GM12878 (cell line): Measurements from ENCODE around the gene FBXL22. TPM values are rescaled to one million over a fixed set of nuclear protein-coding genes. Genes with fewer than 3 reads are reported as not detected.

Experiments
- ATAC-seq: fragments of 200-7000 bp; cut with Tn5 transposase; 3 replicates; pipeline ENCODE4 v1.9.1; 2020; ENCODE audit warnings: mild to moderate bottlenecking, moderate library complexity
- BruUV-seq: library from RNA; stranded (reverse); fragments of 400-500 nt; replicated peaks from 2 replicates; lab custom pipeline; 2021; lab: Mats Ljungman, UMichigan
- CTCF ChIA-PET: fragments of 300-600 bp; sonication (Branson Sonifier 250); formaldehyde crosslinking; extraction: SDS; loops from one replicate; lab custom pipeline; 2021; ENCODE audit warnings: inconsistent platforms; lab: Yijun Ruan, JAX
- POLR2A ChIA-PET: fragments of 350-600 bp; formaldehyde crosslinking; extraction: SDS; loops from one replicate; lab custom pipeline; 2021; ENCODE audit warnings: inconsistent platforms; lab: Charles Lee
- RAD21 ChIA-PET: fragments of 300-600 bp; sonication (Branson Sonifier 250); formaldehyde crosslinking; loops from one replicate; lab custom pipeline; 2023; ENCODE audit warnings: antibody characterized with exemption; ENCODE audit not compliant: unreplicated experiment; lab: Charles Lee
- SMC1A ChIA-PET: fragments of 300-600 bp; sonication (Branson Sonifier 250); formaldehyde crosslinking; loops from one replicate; lab custom pipeline; 2023; ENCODE audit not compliant: unreplicated experiment, uncharacterized antibody; lab: Charles Lee
- DNase-seq: peaks from one replicate; pipeline ENCODE4 v3.0.0-alpha.2; 2011; ENCODE audit warnings: low read depth, low spot score
- FAIRE-seq: peaks from 3 replicates; lab custom pipeline; 2011; peaks lifted over from hg19 to GRCh38; lab: Jason Lieb, UNC
- H2AFZ ChIP-seq: 2 replicates; pipeline ENCODE4 v1.6.0; 2011; ENCODE audit warnings: low read depth, low read length, control low read depth; ENCODE audit not compliant: control insufficient read depth
- H3K27ac ChIP-seq: 2 replicates; pipeline ENCODE4 v1.5.1; 2011; ENCODE audit warnings: control low read depth; ENCODE audit not compliant: control insufficient read depth, insufficient read depth
- H3K27me3 ChIP-seq, 2 experiments: replicated peaks in 1 of 2; 2 replicates each; pipeline versions ENCODE4 v1.6.0 to v1.6.1; 2011; ENCODE audit warnings: low read length in 1 of 2; ENCODE audit not compliant: control insufficient read depth in 2 of 2, insufficient read depth in 2 of 2
- H3K36me3 ChIP-seq, 2 experiments: 2 replicates each; pipeline ENCODE4 v1.5.1; 2011; ENCODE audit warnings: low read length in 1 of 2; ENCODE audit not compliant: control insufficient read depth in 2 of 2, insufficient read depth in 2 of 2
- H3K4me1 ChIP-seq: 2 replicates; pipeline ENCODE4 v1.6.1; 2011; ENCODE audit warnings: mild to moderate bottlenecking, low read length, moderate library complexity, mixed read lengths; ENCODE audit not compliant: control insufficient read depth, insufficient read depth
- H3K4me2 ChIP-seq: 2 replicates; pipeline ENCODE4 v1.6.0; 2011; ENCODE audit warnings: control low read depth; ENCODE audit not compliant: control insufficient read depth, insufficient read depth
- H3K4me3 ChIP-seq: fragments of 200-600 bp; sonication (generic); 2 replicates; pipeline ENCODE4 v1.5.1; 2016
- H3K79me2 ChIP-seq: 2 replicates; pipeline ENCODE4 v1.6.0; 2011; ENCODE audit warnings: low read length; ENCODE audit not compliant: control insufficient read depth, insufficient read depth
- H3K9ac ChIP-seq: 2 replicates; pipeline ENCODE4 v1.8.0; 2011; ENCODE audit warnings: low read length, control low read depth, mixed read lengths; ENCODE audit not compliant: control insufficient read depth, insufficient read depth
- H3K9me3 ChIP-seq: replicated peaks from 3 replicates; pipeline ENCODE4 v1.5.1; 2011; ENCODE audit warnings: mild to moderate bottlenecking, low read length; ENCODE audit not compliant: control insufficient read depth, insufficient read depth
- H4K20me1 ChIP-seq: 2 replicates; pipeline ENCODE4 v1.6.0; 2011; ENCODE audit not compliant: control insufficient read depth, insufficient read depth
- CBFB ChIP-seq: IDR thresholded peaks from 2 replicates; pipeline ENCODE4 v1.6.1; 2016; ENCODE audit warnings: antibody characterized with exemption, low read depth
- CREB1 ChIP-seq: IDR thresholded peaks from 2 replicates; pipeline ENCODE4 v1.6.1; 2012; ENCODE audit warnings: low read depth, mild to moderate bottlenecking, inconsistent platforms
- CREM ChIP-seq: IDR thresholded peaks from 2 replicates; pipeline ENCODE4 v1.6.1; 2014; ENCODE audit warnings: antibody characterized with exemption, low read depth
- EGR1 ChIP-seq, 2 experiments: IDR thresholded peaks; 1 replicate in 1 of 2; 2 replicates in 1 of 2; pipeline ENCODE4 v1.6.1; 2011 to 2012; ENCODE audit warnings: low read depth in 2 of 2, low read length in 2 of 2, borderline replicate concordance in 1 of 2, mild to moderate bottlenecking in 1 of 2, moderate library complexity in 1 of 2
- FOXK2 ChIP-seq: fragments of 450-650 bp; IDR thresholded peaks from 2 replicates; pipeline ENCODE4 v1.6.1; 2017; ENCODE audit warnings: mild to moderate bottlenecking, moderate library complexity
- GABPA ChIP-seq: IDR thresholded peaks from 2 replicates; pipeline ENCODE4 v1.6.1; 2014; ENCODE audit warnings: antibody characterized with exemption, low read depth, mild to moderate bottlenecking, inconsistent platforms
- GATAD2B ChIP-seq: fragments of 450-650 bp; conservative IDR thresholded peaks from 2 replicates; pipeline ENCODE4 v1.6.1; 2017; ENCODE audit warnings: low read depth, mild to moderate bottlenecking, moderate library complexity
- MTA2 ChIP-seq: fragments of 450-650 bp; IDR thresholded peaks from 2 replicates; pipeline ENCODE4 v1.6.1; 2016; ENCODE audit warnings: low read depth, mild to moderate bottlenecking, moderate library complexity
- NKRF ChIP-seq: fragments of 450-650 bp; conservative IDR thresholded peaks from 2 replicates; pipeline ENCODE4 v1.6.1; 2017; ENCODE audit warnings: mild to moderate bottlenecking, moderate library complexity
- NR2C2 ChIP-seq: IDR thresholded peaks from 2 replicates; pipeline ENCODE4 v1.6.1; 2011; ENCODE audit warnings: borderline replicate concordance, low read depth; ENCODE audit not compliant: control insufficient read depth, insufficient read length
- NR2F1 ChIP-seq: fragments of 450-650 bp; conservative IDR thresholded peaks from 2 replicates; pipeline ENCODE4 v1.6.1; 2017; ENCODE audit warnings: mild to moderate bottlenecking
- POU2F2 ChIP-seq: IDR thresholded peaks from 3 replicates; pipeline ENCODE4 v1.6.1; 2011; ENCODE audit warnings: low read depth, mild to moderate bottlenecking, low read length, borderline replicate concordance
- RAD21 ChIP-seq: IDR thresholded peaks from 2 replicates; pipeline ENCODE4 v1.6.1; 2011; ENCODE audit warnings: mild to moderate bottlenecking, low read depth, low read length, moderate library complexity; ENCODE audit not compliant: insufficient read depth
- RELA ChIP-seq: fragments of 450-650 bp; IDR thresholded peaks from 2 replicates; pipeline ENCODE4 v1.8.0; 2014; ENCODE audit warnings: borderline replicate concordance; ENCODE audit not compliant: partially characterized antibody
- RUNX3 ChIP-seq: IDR thresholded peaks from 2 replicates; pipeline ENCODE4 v1.6.1; 2012; ENCODE audit warnings: low read length, inconsistent platforms
- SMAD5 ChIP-seq: IDR thresholded peaks from 2 replicates; pipeline ENCODE4 v1.6.1; 2016; ENCODE audit warnings: antibody characterized with exemption, low read depth
- SREBF1 ChIP-seq: IDR thresholded peaks from 2 replicates; pipeline ENCODE4 v1.6.1; 2012; ENCODE audit warnings: mild to moderate bottlenecking, low read length
- WRNIP1 ChIP-seq: IDR thresholded peaks from 2 replicates; pipeline ENCODE4 v1.6.1; 2011; ENCODE audit warnings: low read depth, low read length, improper control_type of control experiment, borderline replicate concordance
- YBX1 ChIP-seq: fragments of 450-650 bp; IDR thresholded peaks from 2 replicates; pipeline ENCODE4 v1.6.1; 2016; ENCODE audit warnings: antibody characterized with exemption
- WGBS: methylation state at CpG from one replicate; pipeline ENCODE4 v1.1.6; 2016; ENCODE audit warnings: low lambda C conversion rate; ENCODE audit not compliant: insufficient replicate concordance, insufficient coverage; ENCODE audit errors: missing lambda C conversion rate; 5-methylcytosine and 5-hydroxymethylcytosine counted together
- in situ Hi-C: fragments of 300-500 bp; cut with MboI; formaldehyde crosslinking; loops from 9 replicates; pipeline ENCODE4 v1.14.3; 2018; ENCODE audit warnings: mixed read lengths
- intact Hi-C: fragments of 100-400 bp; cut with micrococcal nuclease; formaldehyde crosslinking; loops from one replicate; pipeline ENCODE4 v1.14.2; 2022; ENCODE audit not compliant: unreplicated experiment
- polyA plus RNA-seq, 11 experiments: library from polyadenylated mRNA; depleted of rRNA in 4 of 11; unstranded in 6 of 11; stranded (reverse) in 5 of 11; fragments of >200 nt; fragmentation: Nextera tagmentation in 4 of 11; fragmentation: Illumina TruSeq in 1 of 11; extraction: Ambion mirVana in 4 of 11; extraction: Trizol in 1 of 11; gene quantifications; 1 replicate in 1 of 11; 2 replicates in 10 of 11; pipeline versions ENCODE4 v1.2.1 to v1.2.3, GENCODE V29; 2011 to 2016; ENCODE audit warnings: inconsistent platforms in 2 of 11, missing spikeins in 2 of 11, low read depth in 1 of 11
- total RNA-seq, 4 experiments: library from RNA; depleted of rRNA in 3 of 4; stranded (reverse); fragments of >200 nt in 3 of 4; fragmentation: Illumina TruSeq in 1 of 4; extraction: Trizol in 1 of 4; gene quantifications; 2 replicates each; pipeline versions ENCODE4 v1.2.1 to v1.2.3, GENCODE V29; 2013 to 2021

Gene FBXL22
- total and polyA plus RNA-seq, 10 of the 15 experiments (the other 5 are each of a cell fraction or from before 2014, with no cell fraction given), result 0.05 to 2.6 (median 0.52) TPM

- TF ChIP-seq RELA (no peak), WRNIP1 (no peak), YBX1 (no peak), POU2F2 (no peak), GATAD2B (no peak), FOXK2 (no peak), CBFB (no peak), GABPA (no peak), NKRF (no peak), NR2C2 (no peak), RUNX3 (no peak), SREBF1 (no peak), CREB1 (no peak)
Measured at GRCh38 chr15:63604281-63604680, 7.1 kb downstream of the FBXL22 start (continued).

- WGBS, result 86% methylated on average over 3 of the region's 3 CpGs
Measured at GRCh38 chr15:63605036-63605435, 7.8 kb downstream of the FBXL22 start.

More at GRCh38 chr15:63605036-63605435, 7.8 kb downstream of the FBXL22 start:
- no peaks in the 10 kb centered on the region for H4K20me1 ChIP-seq
- no peak overlapping the region for H3K9ac ChIP-seq
- no peak overlapping the region for H3K4me3 ChIP-seq
- H3K9me3 ChIP-seq, result no peaks in the 10 kb centered on the region
- TF ChIP-seq CREM (no peak), SMAD5 (no peak), EGR1 (IDR thresholded peaks at IDR 0.05; ENCODE audit: borderline replicate concordance in 1 of 2, low read depth in 2 of 2, low read length in 2 of 2) (no peak), MTA2 (no peak), NR2F1 (no peak), RAD21 (no peak)
- POLR2A ChIA-PET, result no interaction called here
- in situ Hi-C loops (no loop called here), intact Hi-C loops (no loop called here)
- no peak overlapping the region for H3K27ac ChIP-seq
- BruUV-seq, result no TSS peak
- RAD21 ChIA-PET, result interaction anchor here (1.2 to 7.3 kb wide), 3 partner anchors 137 to 246 kb away, joined by 3 to 106 read pairs (median 3); no protein-coding TSS in a partner anchor
- ATAC-seq (no peak), DNase-seq (no peak), FAIRE-seq (no peak)
- SMC1A ChIA-PET, result interaction anchor here (0.6 to 2.9 kb wide), 8 partner anchors 9 to 464 kb away, joined by 3 to 7 read pairs (median 3); no protein-coding TSS in a partner anchor
- H3K79me2 ChIP-seq, result peaks cover 11% of the 10 kb centered on the region
- CTCF ChIA-PET, result interaction anchor here (0.7 to 3.6 kb wide), 6 partner anchors 13 to 463 kb away, joined by 3 to 17 read pairs (median 4); no protein-coding TSS in a partner anchor
- H3K4me2 ChIP-seq, result no peak overlapping the region
- peaks cover 11 to 12% of the 10 kb centered on the region in 2 experiments for H3K36me3 ChIP-seq
- H2AFZ ChIP-seq, result no peak overlapping the region
- no peaks in the 10 kb centered on the region for H3K27me3 ChIP-seq
- H3K4me1 ChIP-seq, result peaks cover 17% of the 10 kb centered on the region
